GM12878 (cell line): ENCODE results near the gene ALDH1A1. TPM values are rescaled to one million over a fixed set of nuclear protein-coding genes. Genes with fewer than 3 reads are reported as not detected.

Experiments used
- ATAC-seq: fragments of 200-7000 bp; cut with Tn5 transposase; 3 replicates; pipeline ENCODE4 v1.9.1; 2020; ENCODE audit warnings: mild to moderate bottlenecking, moderate library complexity
- BruUV-seq: library from RNA; stranded (reverse); fragments of 400-500 nt; replicated peaks from 2 replicates; lab custom pipeline; 2021; lab: Mats Ljungman, UMichigan
- CTCF ChIA-PET: fragments of 300-600 bp; sonication (Branson Sonifier 250); formaldehyde crosslinking; extraction: SDS; loops from one replicate; lab custom pipeline; 2021; ENCODE audit warnings: inconsistent platforms; lab: Yijun Ruan, JAX
- POLR2A ChIA-PET: fragments of 350-600 bp; formaldehyde crosslinking; extraction: SDS; loops from one replicate; lab custom pipeline; 2021; ENCODE audit warnings: inconsistent platforms; lab: Charles Lee
- RAD21 ChIA-PET: fragments of 300-600 bp; sonication (Branson Sonifier 250); formaldehyde crosslinking; loops from one replicate; lab custom pipeline; 2023; ENCODE audit warnings: antibody characterized with exemption; ENCODE audit not compliant: unreplicated experiment; lab: Charles Lee
- SMC1A ChIA-PET: fragments of 300-600 bp; sonication (Branson Sonifier 250); formaldehyde crosslinking; loops from one replicate; lab custom pipeline; 2023; ENCODE audit not compliant: unreplicated experiment, uncharacterized antibody; lab: Charles Lee
- DNase-seq: peaks from one replicate; pipeline ENCODE4 v3.0.0-alpha.2; 2011; ENCODE audit warnings: low read depth, low spot score
- FAIRE-seq: peaks from 3 replicates; lab custom pipeline; 2011; peaks lifted over from hg19 to GRCh38; lab: Jason Lieb, UNC
- H2AFZ ChIP-seq: 2 replicates; pipeline ENCODE4 v1.6.0; 2011; ENCODE audit warnings: low read depth, low read length, control low read depth; ENCODE audit not compliant: control insufficient read depth
- H3K27ac ChIP-seq: 2 replicates; pipeline ENCODE4 v1.5.1; 2011; ENCODE audit warnings: control low read depth; ENCODE audit not compliant: control insufficient read depth, insufficient read depth
- H3K27me3 ChIP-seq, 2 experiments: replicated peaks in 1 of 2; 2 replicates each; pipeline versions ENCODE4 v1.6.0 to v1.6.1; 2011; ENCODE audit warnings: low read length in 1 of 2; ENCODE audit not compliant: control insufficient read depth in 2 of 2, insufficient read depth in 2 of 2
- H3K36me3 ChIP-seq, 2 experiments: 2 replicates each; pipeline ENCODE4 v1.5.1; 2011; ENCODE audit warnings: low read length in 1 of 2; ENCODE audit not compliant: control insufficient read depth in 2 of 2, insufficient read depth in 2 of 2
- H3K4me1 ChIP-seq: 2 replicates; pipeline ENCODE4 v1.6.1; 2011; ENCODE audit warnings: mild to moderate bottlenecking, low read length, moderate library complexity, mixed read lengths; ENCODE audit not compliant: control insufficient read depth, insufficient read depth
- H3K4me2 ChIP-seq: 2 replicates; pipeline ENCODE4 v1.6.0; 2011; ENCODE audit warnings: control low read depth; ENCODE audit not compliant: control insufficient read depth, insufficient read depth
- H3K4me3 ChIP-seq: fragments of 200-600 bp; sonication (generic); 2 replicates; pipeline ENCODE4 v1.5.1; 2016
- H3K79me2 ChIP-seq: 2 replicates; pipeline ENCODE4 v1.6.0; 2011; ENCODE audit warnings: low read length; ENCODE audit not compliant: control insufficient read depth, insufficient read depth
- H3K9ac ChIP-seq: 2 replicates; pipeline ENCODE4 v1.8.0; 2011; ENCODE audit warnings: low read length, control low read depth, mixed read lengths; ENCODE audit not compliant: control insufficient read depth, insufficient read depth
- H3K9me3 ChIP-seq: replicated peaks from 3 replicates; pipeline ENCODE4 v1.5.1; 2011; ENCODE audit warnings: mild to moderate bottlenecking, low read length; ENCODE audit not compliant: control insufficient read depth, insufficient read depth
- H4K20me1 ChIP-seq: 2 replicates; pipeline ENCODE4 v1.6.0; 2011; ENCODE audit not compliant: control insufficient read depth, insufficient read depth
- DPF2 ChIP-seq: fragments of 450-650 bp; IDR thresholded peaks from 2 replicates; pipeline ENCODE4 v1.6.1; 2017; ENCODE audit warnings: mild to moderate bottlenecking
- EZH2 ChIP-seq: IDR thresholded peaks from 2 replicates; pipeline ENCODE4 v1.6.1; 2012; ENCODE audit warnings: low read depth, mild to moderate bottlenecking, control low read depth, inconsistent platforms, low read length, borderline replicate concordance; ENCODE audit not compliant: control insufficient read depth
- GABPA ChIP-seq: IDR thresholded peaks from 2 replicates; pipeline ENCODE4 v1.6.1; 2014; ENCODE audit warnings: antibody characterized with exemption, low read depth, mild to moderate bottlenecking, inconsistent platforms
- NR2C2 ChIP-seq: IDR thresholded peaks from 2 replicates; pipeline ENCODE4 v1.6.1; 2011; ENCODE audit warnings: borderline replicate concordance, low read depth; ENCODE audit not compliant: control insufficient read depth, insufficient read length
- NR2F1 ChIP-seq: fragments of 450-650 bp; conservative IDR thresholded peaks from 2 replicates; pipeline ENCODE4 v1.6.1; 2017; ENCODE audit warnings: mild to moderate bottlenecking
- PRDM15 ChIP-seq: fragments of 450-650 bp; formaldehyde crosslinking; IDR thresholded peaks from 2 replicates; pipeline ENCODE4 v1.4.0; 2020; ENCODE audit warnings: mild to moderate bottlenecking, moderate library complexity
- RAD51 ChIP-seq: fragments of 450-650 bp; IDR thresholded peaks from 2 replicates; pipeline ENCODE4 v1.6.1; 2016; ENCODE audit warnings: moderate library complexity, mild to moderate bottlenecking, inconsistent platforms
- SUPT20H ChIP-seq: IDR thresholded peaks from 2 replicates; pipeline ENCODE4 v1.6.1; 2011; ENCODE audit warnings: low read depth, mild to moderate bottlenecking, low read length, moderate library complexity, borderline replicate concordance; ENCODE audit not compliant: control insufficient read depth
- ZBTB33 ChIP-seq: fragments of 450-650 bp; IDR thresholded peaks from 2 replicates; pipeline ENCODE4 v1.6.1; 2017; ENCODE audit warnings: mild to moderate bottlenecking
- WGBS: methylation state at CpG from one replicate; pipeline ENCODE4 v1.1.6; 2016; ENCODE audit warnings: low lambda C conversion rate; ENCODE audit not compliant: insufficient replicate concordance, insufficient coverage; ENCODE audit errors: missing lambda C conversion rate; 5-methylcytosine and 5-hydroxymethylcytosine counted together
- in situ Hi-C: fragments of 300-500 bp; cut with MboI; formaldehyde crosslinking; loops from 9 replicates; pipeline ENCODE4 v1.14.3; 2018; ENCODE audit warnings: mixed read lengths
- intact Hi-C: fragments of 100-400 bp; cut with micrococcal nuclease; formaldehyde crosslinking; loops from one replicate; pipeline ENCODE4 v1.14.2; 2022; ENCODE audit not compliant: unreplicated experiment
- polyA plus RNA-seq, 11 experiments: library from polyadenylated mRNA; depleted of rRNA in 4 of 11; unstranded in 6 of 11; stranded (reverse) in 5 of 11; fragments of >200 nt; fragmentation: Nextera tagmentation in 4 of 11; fragmentation: Illumina TruSeq in 1 of 11; extraction: Ambion mirVana in 4 of 11; extraction: Trizol in 1 of 11; gene quantifications; 1 replicate in 1 of 11; 2 replicates in 10 of 11; pipeline versions ENCODE4 v1.2.1 to v1.2.3, GENCODE V29; 2011 to 2016; ENCODE audit warnings: inconsistent platforms in 2 of 11, missing spikeins in 2 of 11, low read depth in 1 of 11
- total RNA-seq, 4 experiments: library from RNA; depleted of rRNA in 3 of 4; stranded (reverse); fragments of >200 nt in 3 of 4; fragmentation: Illumina TruSeq in 1 of 4; extraction: Trizol in 1 of 4; gene quantifications; 2 replicates each; pipeline versions ENCODE4 v1.2.1 to v1.2.3, GENCODE V29; 2013 to 2021
- TF ChIP-seq, protein P1 (sequence below): fragments of 450-650 bp; IDR thresholded peaks from 2 replicates; pipeline ENCODE4 v1.6.1; 2017; ENCODE audit warnings: mild to moderate bottlenecking, moderate library complexity
- TF ChIP-seq, protein P2 (sequence below): fragments of 450-650 bp; formaldehyde crosslinking; IDR thresholded peaks from 2 replicates; pipeline ENCODE4 v1.5.0; 2022; ENCODE audit warnings: mild to moderate bottlenecking, missing genetic modification characterization

Gene ALDH1A1
- total and polyA plus RNA-seq, 10 of the 15 experiments (the other 5 are each of a cell fraction or from before 2014, with no cell fraction given) = 0.03 to 0.54 TPM; not detected in 8

- no peak for FAIRE-seq
- no peak for DNase-seq
- POLR2A ChIA-PET = interaction anchor here (0.6 kb wide), 1 partner anchor 1881 kb away, joined by 3 read pairs; no protein-coding TSS in a partner anchor
- Histone ChIP-seq H3K27ac (no peak overlapping the region), H3K9me3 (no peaks in the 10 kb centered on the region), H2AFZ (no peak overlapping the region), H3K9ac (no peak overlapping the region), H3K4me2 (no peak overlapping the region), H3K4me1 (no peaks in the 10 kb centered on the region), H3K4me3 (no peak overlapping the region), H3K36me3 (no peaks in the 10 kb centered on the region), H3K79me2 (no peaks in the 10 kb centered on the region), H3K27me3 (no peaks in the 10 kb centered on the region; a peak in 1 of 4 replicates), H4K20me1 (no peaks in the 10 kb centered on the region)
- BruUV-seq = no TSS peak
- SMC1A ChIA-PET = no interaction called here
- in situ Hi-C loops (no loop called here), intact Hi-C loops (no loop called here)
- no peak for ATAC-seq
- 31% methylated on average over 4 of the region's 4 CpGs for WGBS
- CTCF ChIA-PET = no interaction called here
- RAD21 ChIA-PET = no interaction called here
- TF ChIP-seq SUPT20H (no peak), ZBTB33 (no peak), EZH2 (no peak), RAD51 (no peak), PRDM15 (CRISPR knock-in tag) (no peak), NR2C2 (no peak), GABPA (no peak), NR2F1 (no peak), DPF2 (no peak)
- TF ChIP-seq, protein P1, sequence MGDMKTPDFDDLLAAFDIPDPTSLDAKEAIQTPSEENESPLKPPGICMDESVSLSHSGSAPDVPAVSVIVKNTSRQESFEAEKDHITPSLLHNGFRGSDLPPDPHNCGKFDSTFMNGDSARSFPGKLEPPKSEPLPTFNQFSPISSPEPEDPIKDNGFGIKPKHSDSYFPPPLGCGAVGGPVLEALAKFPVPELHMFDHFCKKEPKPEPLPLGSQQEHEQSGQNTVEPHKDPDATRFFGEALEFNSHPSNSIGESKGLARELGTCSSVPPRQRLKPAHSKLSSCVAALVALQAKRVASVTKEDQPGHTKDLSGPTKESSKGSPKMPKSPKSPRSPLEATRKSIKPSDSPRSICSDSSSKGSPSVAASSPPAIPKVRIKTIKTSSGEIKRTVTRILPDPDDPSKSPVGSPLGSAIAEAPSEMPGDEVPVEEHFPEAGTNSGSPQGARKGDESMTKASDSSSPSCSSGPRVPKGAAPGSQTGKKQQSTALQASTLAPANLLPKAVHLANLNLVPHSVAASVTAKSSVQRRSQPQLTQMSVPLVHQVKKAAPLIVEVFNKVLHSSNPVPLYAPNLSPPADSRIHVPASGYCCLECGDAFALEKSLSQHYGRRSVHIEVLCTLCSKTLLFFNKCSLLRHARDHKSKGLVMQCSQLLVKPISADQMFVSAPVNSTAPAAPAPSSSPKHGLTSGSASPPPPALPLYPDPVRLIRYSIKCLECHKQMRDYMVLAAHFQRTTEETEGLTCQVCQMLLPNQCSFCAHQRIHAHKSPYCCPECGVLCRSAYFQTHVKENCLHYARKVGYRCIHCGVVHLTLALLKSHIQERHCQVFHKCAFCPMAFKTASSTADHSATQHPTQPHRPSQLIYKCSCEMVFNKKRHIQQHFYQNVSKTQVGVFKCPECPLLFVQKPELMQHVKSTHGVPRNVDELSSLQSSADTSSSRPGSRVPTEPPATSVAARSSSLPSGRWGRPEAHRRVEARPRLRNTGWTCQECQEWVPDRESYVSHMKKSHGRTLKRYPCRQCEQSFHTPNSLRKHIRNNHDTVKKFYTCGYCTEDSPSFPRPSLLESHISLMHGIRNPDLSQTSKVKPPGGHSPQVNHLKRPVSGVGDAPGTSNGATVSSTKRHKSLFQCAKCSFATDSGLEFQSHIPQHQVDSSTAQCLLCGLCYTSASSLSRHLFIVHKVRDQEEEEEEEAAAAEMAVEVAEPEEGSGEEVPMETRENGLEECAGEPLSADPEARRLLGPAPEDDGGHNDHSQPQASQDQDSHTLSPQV = no peak
- TF ChIP-seq, protein P2, sequence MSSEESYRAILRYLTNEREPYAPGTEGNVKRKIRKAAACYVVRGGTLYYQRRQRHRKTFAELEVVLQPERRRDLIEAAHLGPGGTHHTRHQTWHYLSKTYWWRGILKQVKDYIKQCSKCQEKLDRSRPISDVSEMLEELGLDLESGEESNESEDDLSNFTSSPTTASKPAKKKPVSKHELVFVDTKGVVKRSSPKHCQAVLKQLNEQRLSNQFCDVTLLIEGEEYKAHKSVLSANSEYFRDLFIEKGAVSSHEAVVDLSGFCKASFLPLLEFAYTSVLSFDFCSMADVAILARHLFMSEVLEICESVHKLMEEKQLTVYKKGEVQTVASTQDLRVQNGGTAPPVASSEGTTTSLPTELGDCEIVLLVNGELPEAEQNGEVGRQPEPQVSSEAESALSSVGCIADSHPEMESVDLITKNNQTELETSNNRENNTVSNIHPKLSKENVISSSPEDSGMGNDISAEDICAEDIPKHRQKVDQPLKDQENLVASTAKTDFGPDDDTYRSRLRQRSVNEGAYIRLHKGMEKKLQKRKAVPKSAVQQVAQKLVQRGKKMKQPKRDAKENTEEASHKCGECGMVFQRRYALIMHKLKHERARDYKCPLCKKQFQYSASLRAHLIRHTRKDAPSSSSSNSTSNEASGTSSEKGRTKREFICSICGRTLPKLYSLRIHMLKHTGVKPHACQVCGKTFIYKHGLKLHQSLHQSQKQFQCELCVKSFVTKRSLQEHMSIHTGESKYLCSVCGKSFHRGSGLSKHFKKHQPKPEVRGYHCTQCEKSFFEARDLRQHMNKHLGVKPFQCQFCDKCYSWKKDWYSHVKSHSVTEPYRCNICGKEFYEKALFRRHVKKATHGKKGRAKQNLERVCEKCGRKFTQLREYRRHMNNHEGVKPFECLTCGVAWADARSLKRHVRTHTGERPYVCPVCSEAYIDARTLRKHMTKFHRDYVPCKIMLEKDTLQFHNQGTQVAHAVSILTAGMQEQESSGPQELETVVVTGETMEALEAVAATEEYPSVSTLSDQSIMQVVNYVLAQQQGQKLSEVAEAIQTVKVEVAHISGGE (CRISPR knock-in tag) = no peak
These were observed 45.5 kb upstream of the ALDH1A1 start for GRCh38 chr9:72998363-72998762.
